HL-60 (cell line): Measurements from ENCODE around the gene ZNF462.
"Not testable (repeated sequence)": the region's sequence is repeated elsewhere in the genome, so short reads cannot be mapped to it uniquely, and the experiment has no call there.

Experiments
- DNase-seq, 2 experiments: peaks; one replicate each; pipeline ENCODE4 v3.0.0-alpha.2; 2010 to 2020; ENCODE audit warnings: low read depth in 1 of 2, low spot score in 1 of 2
- H3K27ac ChIP-seq: fragments of 250-450 bp; sonication (Bioruptor Pico); replicated peaks from 2 replicates; pipeline ENCODE4 v1.5.1; 2020; ENCODE audit warnings: mild to moderate bottlenecking, moderate library complexity
- H3K27me3 ChIP-seq: fragments of 250-450 bp; sonication (Bioruptor Pico); 2 replicates; pipeline ENCODE4 v1.5.1; 2021; ENCODE audit warnings: mild to moderate bottlenecking, moderate library complexity; ENCODE audit not compliant: insufficient read depth, poor library complexity, severe bottlenecking
- H3K4me3 ChIP-seq: replicated peaks from 2 replicates; pipeline ENCODE4 v1.5.1; 2011; ENCODE audit warnings: mild to moderate bottlenecking, control low read depth, low read length; ENCODE audit not compliant: insufficient read depth
- GABPA ChIP-seq: IDR thresholded peaks from 2 replicates; pipeline ENCODE4 v1.6.1; 2012; ENCODE audit warnings: low read depth
- POLR2AphosphoS5 ChIP-seq: IDR thresholded peaks from 2 replicates; pipeline ENCODE4 v1.6.1; 2012; ENCODE audit warnings: low read depth
- REST ChIP-seq: IDR thresholded peaks from 2 replicates; pipeline ENCODE4 v1.6.1; 2012; ENCODE audit warnings: low read depth; ENCODE audit not compliant: insufficient replicate concordance
- SPI1 ChIP-seq: IDR thresholded peaks from 2 replicates; pipeline ENCODE4 v1.6.1; 2012; ENCODE audit warnings: low read depth, mild to moderate bottlenecking, borderline replicate concordance
- TF ChIP-seq, protein P1 (sequence below): IDR thresholded peaks from one replicate; pipeline ENCODE4 v1.5.1; 2011; ENCODE audit warnings: low read length, control low read depth, inconsistent platforms; ENCODE audit not compliant: insufficient read depth

The ZNF462 gene

DNA sequence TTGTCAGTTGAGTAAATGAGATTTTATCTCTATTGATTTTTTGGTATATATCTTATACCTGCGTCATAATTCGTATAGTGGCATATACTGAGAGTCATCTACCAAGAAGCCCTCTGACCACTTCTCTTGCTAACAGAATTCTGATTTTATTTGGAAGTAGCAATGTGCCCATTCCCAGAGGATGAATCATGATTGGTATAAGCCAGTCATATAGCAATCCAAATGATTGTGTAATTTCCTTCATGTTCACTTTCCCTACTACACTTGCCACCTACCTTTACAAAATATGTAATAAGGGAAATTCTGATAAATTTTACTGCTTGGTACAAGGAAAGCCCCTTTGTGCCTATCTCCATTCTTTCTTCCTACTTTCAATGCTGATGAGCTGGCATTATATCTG is 16.1 kb upstream of the ZNF462 start:
- Histone ChIP-seq H3K4me3 (no peak overlapping the region), H3K27ac (no peak overlapping the region), H3K27me3 (no peaks in the 10 kb centered on the region)
- TF ChIP-seq SPI1 (no peak), REST (no peak), POLR2AphosphoS5 (no peak), GABPA (no peak)
- TF ChIP-seq, protein P1, sequence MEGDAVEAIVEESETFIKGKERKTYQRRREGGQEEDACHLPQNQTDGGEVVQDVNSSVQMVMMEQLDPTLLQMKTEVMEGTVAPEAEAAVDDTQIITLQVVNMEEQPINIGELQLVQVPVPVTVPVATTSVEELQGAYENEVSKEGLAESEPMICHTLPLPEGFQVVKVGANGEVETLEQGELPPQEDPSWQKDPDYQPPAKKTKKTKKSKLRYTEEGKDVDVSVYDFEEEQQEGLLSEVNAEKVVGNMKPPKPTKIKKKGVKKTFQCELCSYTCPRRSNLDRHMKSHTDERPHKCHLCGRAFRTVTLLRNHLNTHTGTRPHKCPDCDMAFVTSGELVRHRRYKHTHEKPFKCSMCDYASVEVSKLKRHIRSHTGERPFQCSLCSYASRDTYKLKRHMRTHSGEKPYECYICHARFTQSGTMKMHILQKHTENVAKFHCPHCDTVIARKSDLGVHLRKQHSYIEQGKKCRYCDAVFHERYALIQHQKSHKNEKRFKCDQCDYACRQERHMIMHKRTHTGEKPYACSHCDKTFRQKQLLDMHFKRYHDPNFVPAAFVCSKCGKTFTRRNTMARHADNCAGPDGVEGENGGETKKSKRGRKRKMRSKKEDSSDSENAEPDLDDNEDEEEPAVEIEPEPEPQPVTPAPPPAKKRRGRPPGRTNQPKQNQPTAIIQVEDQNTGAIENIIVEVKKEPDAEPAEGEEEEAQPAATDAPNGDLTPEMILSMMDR, result no peak
- DNase-seq, result no peak

DNA sequence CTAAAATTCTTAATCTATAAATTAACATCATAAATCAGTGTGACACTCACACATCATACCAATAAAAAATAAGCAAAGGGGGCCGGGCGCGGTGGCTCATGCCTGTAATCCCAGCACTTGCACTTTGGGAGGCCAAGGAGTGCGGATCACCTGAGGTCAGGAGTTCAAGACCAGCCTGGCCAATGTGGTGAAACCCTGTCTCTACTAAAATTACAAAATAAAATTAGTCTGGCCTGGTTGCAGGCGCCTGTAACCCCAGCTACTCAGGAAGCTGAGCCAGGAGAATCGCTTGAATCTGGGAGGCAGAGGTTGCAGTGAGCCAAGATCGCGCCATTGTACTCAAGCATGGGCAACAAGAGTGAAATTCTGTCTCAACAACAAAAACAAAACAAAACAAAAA is 11.3 kb upstream of the ZNF462 start:
- H3K27me3 ChIP-seq, H3K27ac ChIP-seq, H3K4me3 ChIP-seq, DNase-seq: not testable (repeated sequence)

GRCh38 chr9:106857811-106858470 is 5.0 kb upstream of the ZNF462 start:
- H3K27ac ChIP-seq, result no peak overlapping the region
- peaks cover 44% of the 10 kb centered on the region for H3K27me3 ChIP-seq
- no peak for DNase-seq
- no peak for TF ChIP-seq SPI1
- TF ChIP-seq, protein P1, result no peak
- no peak overlapping the region for H3K4me3 ChIP-seq

DNA sequence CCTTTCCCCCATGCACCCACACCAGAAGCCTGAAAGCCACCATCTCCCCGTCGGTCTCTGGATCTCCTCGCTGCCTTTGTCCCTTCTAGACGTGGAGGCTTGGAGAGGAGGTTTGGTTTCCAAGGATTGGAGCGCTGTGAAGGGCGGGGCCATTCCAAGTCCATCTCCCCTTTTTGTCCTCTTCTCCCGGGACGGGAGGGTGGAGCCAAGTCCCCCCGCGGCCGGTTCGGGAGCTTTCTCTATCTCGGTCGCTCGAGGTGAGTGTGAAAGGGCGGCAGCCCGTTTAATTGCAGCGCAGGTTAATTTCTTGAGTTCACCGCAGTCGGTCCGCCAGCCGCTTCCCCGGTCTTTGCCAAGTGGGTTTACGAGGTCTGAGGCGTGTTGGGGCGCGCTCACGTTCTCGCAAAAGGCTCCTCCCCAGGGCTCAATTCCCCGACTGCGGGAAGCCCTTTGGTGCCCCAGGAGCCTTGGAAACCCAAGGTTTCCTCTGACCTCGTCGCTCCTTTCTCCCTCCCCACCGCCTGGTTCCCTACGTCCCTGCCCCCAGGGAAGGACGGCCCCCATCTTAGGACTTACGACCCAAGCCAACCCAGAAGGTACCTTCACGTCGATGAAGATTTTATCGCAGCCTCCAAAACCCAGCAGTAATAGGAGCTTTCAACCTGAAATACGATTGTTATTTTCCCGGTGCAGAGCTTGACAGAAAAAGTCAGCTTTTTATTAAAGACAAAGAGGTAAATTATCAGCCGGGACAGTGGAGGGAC is 2.8 kb upstream of the ZNF462 start:
- TF ChIP-seq SPI1 (no peak), REST (no peak), GABPA (no peak), POLR2AphosphoS5 (no peak)
- TF ChIP-seq, protein P1, result no peak
- no peak overlapping the region for H3K4me3 ChIP-seq
- DNase-seq, result no peak
- H3K27me3 ChIP-seq, result peaks cover 66% of the 10 kb centered on the region
- no peak overlapping the region for H3K27ac ChIP-seq
